Activated CD4-positive, alpha-beta T cell treated with anti-CD3 and anti-CD28 coated beads, Interleukin-2, Interleukin-4, amounts not matched to agents 100 ng/mL and 50 ng/mL, durations not matched to agents 16 hours and 8 hours (primary cell): ENCODE measurements around the gene RGS14.
A peak's percentile ranks its signal among the peaks of the same experiment; 100 is the strongest.

Experiments used
- DNase-seq: peaks from one replicate; pipeline ENCODE4 v3.0.0-alpha.2; 2020; ENCODE audit warnings: low spot score

Gene RGS14

GRCh38 chr5:177378884-177379883 is 21.5 kb downstream of the RGS14 start:
- DNase-seq, result peak; percentile 59

DNA sequence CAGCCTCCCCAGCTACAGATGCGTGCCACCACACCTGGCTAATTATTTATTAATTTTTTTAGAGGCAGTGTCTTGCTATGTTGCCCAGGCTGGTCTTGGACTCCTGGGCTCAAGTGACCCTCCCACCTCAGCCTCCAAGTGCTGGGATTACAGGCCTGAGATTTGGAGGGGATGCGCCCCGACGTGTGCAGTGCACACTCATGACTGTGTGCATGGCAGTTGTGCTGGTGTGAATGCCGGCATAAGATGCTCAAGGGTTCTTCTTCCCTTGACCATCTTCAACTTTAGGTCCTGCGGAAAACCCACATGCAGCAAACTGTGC is 23.0 kb downstream of the RGS14 start:
- DNase-seq, result no peak

- no peak for DNase-seq
Observed at GRCh38 chr5:177382423-177383029, 24.8 kb downstream of the RGS14 start.

DNA sequence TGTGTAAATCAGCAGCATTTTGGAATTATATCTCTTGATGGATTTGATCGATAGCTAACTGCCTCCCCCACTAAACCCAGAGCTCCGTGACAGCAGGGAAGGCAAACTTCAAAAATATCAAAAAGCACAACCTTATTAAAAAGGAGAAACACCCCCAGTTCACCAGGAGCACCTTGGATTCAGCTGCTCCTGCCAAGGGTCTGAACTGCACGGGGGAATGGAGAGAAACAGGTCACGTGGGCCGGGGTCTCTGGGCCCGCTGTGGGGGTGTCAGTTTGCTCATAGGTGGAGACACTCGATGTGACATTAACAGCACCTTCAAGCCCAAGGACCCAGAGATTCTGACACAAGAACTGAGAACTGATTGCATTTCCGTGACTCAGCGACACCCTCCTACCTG is 25.5 kb downstream of the RGS14 start:
- no peak for DNase-seq

DNA sequence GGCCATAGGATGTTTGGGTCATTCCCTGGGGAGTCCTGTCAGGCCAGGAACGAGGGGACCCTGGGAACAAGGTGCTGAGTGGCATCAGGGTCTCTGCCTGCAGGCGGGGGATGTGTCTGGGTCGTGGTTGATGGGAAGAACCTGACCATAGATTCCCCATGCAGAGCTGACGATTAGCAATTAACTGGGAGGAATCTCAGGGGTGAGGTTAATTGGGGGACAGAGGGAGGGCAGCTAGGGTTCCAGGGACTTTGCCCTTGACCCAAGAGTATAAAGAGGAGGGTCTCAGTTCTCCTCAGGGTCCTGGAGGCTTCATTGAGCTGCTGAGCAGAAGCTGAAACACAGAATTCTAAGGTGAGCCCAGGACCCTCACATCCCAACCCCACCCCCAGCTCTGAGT is 26.4 kb downstream of the RGS14 start, which contains the start of gene SLC34A1:
SLC34A1 (plus strand) TSS at position 301 of the 400 bp plus-strand sequence. CDS start 1,308 bp downstream, outside the sequence.
- DNase-seq, result no peak

DNA sequence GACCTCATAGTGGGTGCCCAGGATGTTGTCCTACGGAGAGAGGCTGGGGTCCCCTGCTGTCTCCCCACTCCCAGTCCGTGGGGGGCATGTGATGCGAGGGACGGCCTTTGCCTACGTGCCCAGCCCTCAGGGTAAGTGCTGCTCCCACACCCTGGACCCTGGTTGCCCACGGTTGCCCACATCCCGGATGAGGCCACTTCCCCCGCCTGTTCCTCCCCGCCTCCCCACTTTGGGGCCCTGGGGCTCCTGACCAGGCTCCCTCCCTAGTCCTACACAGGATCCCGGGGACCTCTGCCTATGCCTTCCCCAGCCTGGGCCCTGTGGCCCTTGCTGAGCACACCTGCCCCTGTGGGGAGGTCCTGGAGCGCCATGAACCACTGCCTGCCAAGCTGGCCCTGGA is 28.0 kb downstream of the RGS14 start:
- no peak for DNase-seq

DNA sequence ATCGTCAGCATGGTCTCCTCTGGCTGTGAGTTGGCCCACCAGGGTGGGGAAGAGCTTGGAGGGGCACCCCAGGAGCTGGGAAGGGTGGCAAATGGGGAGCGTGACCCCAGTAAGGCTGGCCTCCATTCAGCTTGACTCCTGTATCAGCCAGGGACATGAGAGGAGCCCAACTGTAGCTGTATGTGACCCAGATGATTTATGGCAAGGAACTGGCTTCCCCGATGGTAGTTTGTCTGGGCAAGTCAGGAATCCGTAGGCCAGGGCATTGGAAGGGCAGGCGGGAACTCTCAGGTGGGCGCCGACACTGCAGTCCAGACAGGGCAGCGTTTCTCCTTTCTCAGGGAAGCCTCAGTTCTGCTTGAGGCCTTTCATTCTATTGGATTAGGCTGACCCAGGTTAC is 28.8 kb downstream of the RGS14 start:
- no peak for DNase-seq

DNA sequence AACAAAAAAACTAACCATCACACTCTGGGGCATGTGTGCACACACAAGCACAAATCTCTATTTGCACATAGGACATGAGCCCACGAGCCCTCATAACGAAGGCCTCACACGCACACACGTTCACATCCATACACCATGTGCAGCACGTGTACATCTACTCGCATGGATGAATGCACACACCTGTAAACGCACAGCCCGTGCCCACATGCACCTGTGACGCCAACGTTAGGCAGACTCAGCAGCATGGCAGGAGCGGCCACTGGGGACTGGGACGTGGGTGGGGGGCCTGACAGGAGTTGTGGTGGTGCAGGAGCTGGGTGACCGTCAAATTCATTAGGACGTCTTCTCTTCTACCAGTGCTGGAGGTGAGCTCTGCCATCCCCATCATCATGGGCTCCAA is 29.7 kb downstream of the RGS14 start:
- no peak for DNase-seq

- no peak for DNase-seq
Observed at GRCh38 chr5:177388521-177389052, 30.9 kb downstream of the RGS14 start.

GRCh38 chr5:177389241-177390169 is 31.8 kb downstream of the RGS14 start:
- DNase-seq, result peak; percentile 74

- DNase-seq, result peak; percentile 93
Observed at GRCh38 chr5:177390363-177391300, 32.9 kb downstream of the RGS14 start.

- no peak for DNase-seq
Observed at GRCh38 chr5:177392765-177393164, 35.0 kb downstream of the RGS14 start.

DNA sequence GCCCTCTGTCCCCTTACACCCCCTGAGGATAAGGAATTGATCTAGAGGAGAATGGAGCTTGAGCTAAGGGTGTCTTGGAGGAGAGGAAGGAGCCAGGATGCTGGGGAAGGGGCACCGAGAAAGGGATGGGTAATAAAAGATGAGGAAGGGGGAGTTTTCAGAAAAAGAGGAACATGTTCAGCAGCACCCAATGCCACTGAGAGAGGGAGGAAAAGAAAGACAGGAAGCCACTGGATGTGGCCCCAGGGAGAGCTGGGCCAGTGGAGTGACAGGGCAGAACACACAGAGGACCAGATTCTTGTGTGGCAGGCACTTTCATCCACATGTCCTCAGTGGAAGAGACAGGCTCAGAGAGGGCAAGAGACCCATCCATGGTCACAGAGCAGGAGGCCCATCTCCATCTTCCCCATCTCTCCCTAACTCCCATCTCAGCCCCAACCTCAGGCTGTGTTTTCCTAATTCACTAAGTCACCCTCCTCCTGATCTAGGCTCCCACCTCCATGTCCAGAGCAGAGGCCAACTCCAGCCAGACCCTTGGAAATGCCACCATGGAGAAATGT is 35.6 kb downstream of the RGS14 start:
- DNase-seq, result no peak

- DNase-seq, result no peak
Observed at GRCh38 chr5:177393990-177394389, 36.3 kb downstream of the RGS14 start.

- no peak for DNase-seq
Observed at GRCh38 chr5:177396078-177396477, 38.4 kb downstream of the RGS14 start.

DNA sequence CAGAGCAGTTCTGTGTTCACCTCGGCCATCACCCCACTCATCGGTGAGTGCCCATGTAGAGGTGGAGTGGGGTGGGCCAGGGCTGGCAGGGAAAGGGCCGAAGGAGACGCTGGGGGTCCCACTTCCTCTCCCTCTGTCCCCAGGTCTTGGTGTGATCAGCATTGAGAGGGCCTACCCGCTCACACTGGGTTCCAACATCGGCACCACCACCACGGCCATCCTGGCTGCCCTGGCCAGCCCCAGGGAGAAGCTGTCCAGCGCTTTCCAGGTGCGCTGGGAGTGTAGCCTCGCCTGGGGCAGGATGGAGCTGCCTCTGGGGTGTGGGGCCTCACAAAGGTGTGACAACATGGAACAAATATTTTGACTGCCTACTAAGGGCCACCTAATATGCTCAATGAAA is 39.1 kb downstream of the RGS14 start:
- DNase-seq, result no peak

- DNase-seq, result no peak
Observed at GRCh38 chr5:177397875-177398390, 40.2 kb downstream of the RGS14 start.

DNA sequence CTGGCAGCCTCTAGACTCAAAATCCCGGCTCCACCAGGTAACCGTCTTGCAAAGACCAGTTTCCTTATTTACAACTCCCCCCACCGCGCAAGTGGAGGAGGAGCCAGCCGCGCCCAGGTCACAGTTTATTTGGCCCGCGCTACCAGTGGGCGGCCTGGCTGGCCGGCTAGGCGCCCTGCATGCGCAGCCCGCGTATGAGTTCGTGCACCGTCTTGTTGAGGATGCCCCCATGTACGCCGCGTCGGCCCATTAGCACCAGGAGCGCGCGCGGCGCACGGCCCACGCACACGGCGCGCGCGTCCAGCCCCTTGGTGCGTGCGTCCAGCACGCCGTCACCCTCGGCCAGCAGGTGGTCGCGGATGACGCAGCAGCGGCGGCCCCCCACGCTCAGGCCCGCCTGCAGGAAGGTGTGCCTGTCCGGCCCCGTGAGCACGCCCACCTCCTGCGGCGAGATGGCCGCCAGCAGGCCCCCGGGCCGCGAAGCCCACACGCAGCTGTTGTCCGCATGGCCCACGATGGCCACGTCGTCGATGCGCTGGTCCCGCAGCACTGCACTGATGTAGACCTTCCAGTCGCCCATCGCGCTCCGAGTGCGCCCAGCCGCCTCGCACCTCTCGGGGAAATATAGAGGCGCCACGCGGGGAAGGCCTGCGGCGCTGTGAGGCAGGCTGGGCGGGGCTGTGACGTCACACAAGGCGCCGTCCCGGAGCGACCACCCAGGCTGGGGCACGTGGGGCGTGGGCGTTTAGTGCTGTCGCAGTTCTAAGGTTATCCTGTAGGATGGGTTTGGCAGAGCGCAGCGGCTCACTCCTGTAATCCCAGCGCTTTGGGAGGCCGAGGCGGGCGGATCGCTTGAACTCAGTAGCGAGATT is 42.5 kb downstream of the RGS14 start, which contains the start of gene PFN3:
PFN3 (minus strand) TSS at position 665 of the 872 bp plus-strand sequence; CDS start at position 580, 85 bp downstream.
- no peak for DNase-seq
